Lung (tissue), 12 donors: ENCODE measurements around the gene CPD. TPM values are rescaled to one million over a fixed set of nuclear protein-coding genes. Genes with fewer than 3 reads are reported as not detected.

Experiments
- ATAC-seq: fragments of 200-7000 bp; cut with Tn5 transposase; one replicate; pipeline ENCODE4 v1.9.1; 2020; ENCODE audit warnings: moderate number of reproducible peaks; ENCODE audit not compliant: insufficient read depth, low FRiP score
- DNase-seq, 3 donors: peaks; one replicate each; pipeline ENCODE4 v3.0.0-alpha.2; 2013 to 2017
- H3K27ac ChIP-seq, 2 donors: one replicate each; pipeline ENCODE4 v1.5.1; 2013; ENCODE audit warnings: mild to moderate bottlenecking in 2 of 2, moderate library complexity in 2 of 2, control low read depth in 1 of 2, inconsistent platforms in 1 of 2, low read depth in 1 of 2, low read length in 1 of 2
- H3K27me3 ChIP-seq, 3 donors: one replicate each; pipeline ENCODE4 v1.5.1; 2013; ENCODE audit warnings: low read length in 2 of 3; ENCODE audit not compliant: control insufficient read depth in 3 of 3, insufficient read depth in 3 of 3
- H3K36me3 ChIP-seq, 4 donors: one replicate each; pipeline ENCODE4 v1.5.1; 2013; ENCODE audit warnings: low read length in 4 of 4, mild to moderate bottlenecking in 1 of 4, moderate library complexity in 1 of 4; ENCODE audit not compliant: control insufficient read depth in 4 of 4, insufficient read depth in 4 of 4
- H3K4me1 ChIP-seq, 5 donors: one replicate each; pipeline ENCODE4 v1.5.1; 2013; ENCODE audit warnings: low read length in 5 of 5, mild to moderate bottlenecking in 2 of 5, moderate library complexity in 1 of 5; ENCODE audit not compliant: control insufficient read depth in 5 of 5, insufficient read depth in 5 of 5
- H3K4me3 ChIP-seq: one replicate; pipeline ENCODE4 v1.5.1; 2013; ENCODE audit warnings: mild to moderate bottlenecking, control low read depth, moderate library complexity
- H3K9ac ChIP-seq, 2 donors: one replicate each; pipeline ENCODE4 v1.5.1; 2013; ENCODE audit warnings: low read length in 2 of 2, control low read depth in 1 of 2; ENCODE audit not compliant: insufficient read depth in 1 of 2
- H3K9me3 ChIP-seq, 4 donors: one replicate each; pipeline ENCODE4 v1.5.1; 2013; ENCODE audit warnings: low read length in 3 of 4, mild to moderate bottlenecking in 1 of 4, moderate library complexity in 1 of 4; ENCODE audit not compliant: control insufficient read depth in 4 of 4, insufficient read depth in 3 of 4
- whole genome bisulfite sequencing, 2 donors: extraction: QIAGEN DNeasy Blood & Tissue Kit; methylation state at CpG; one replicate each; pipeline ENCODE4 v1.1.7; 2013; 5-methylcytosine and 5-hydroxymethylcytosine counted together
- polyA plus RNA-seq, 2 donors: library from polyadenylated mRNA; stranded (reverse); fragments of 200-250 nt; gene quantifications; one replicate each; pipeline ENCODE4 v1.2.1, GENCODE V29; 2013
- total RNA-seq, 2 donors: library from RNA; depleted of rRNA in 1 of 2; stranded (reverse); fragments of >200 nt in 1 of 2; gene quantifications; one replicate each; pipeline ENCODE4 v1.2.1, GENCODE V29; 2014 to 2021
- TF ChIP-seq, protein P1 (sequence below): IDR thresholded peaks from 2 replicates; pipeline ENCODE4 v1.5.1; 2012; ENCODE audit warnings: mild to moderate bottlenecking; ENCODE audit errors: control extremely low read depth, extremely low read depth
- donor health status: control.
- donor health status: control.
- donor health status: Bipolar disorder and iron deficiency.
- donor health status: healthy.
- donor health status: DM: yes; HTN: yes; CAD: no.

Gene CPD
- total and polyA plus RNA-seq, 4 donors = 11.1 to 126 (median 88.1) TPM

- no peak overlapping the region for H3K4me3 ChIP-seq
- WGBS, 2 donors = 96 to 97% methylated on average over 34 to 35 of the region's 35 CpGs
- no peaks in the 10 kb centered on the region for H3K9me3 ChIP-seq
- H3K9ac ChIP-seq = no peak overlapping the region
- ATAC-seq (no peak), DNase-seq (no peak)
- no peaks in the 10 kb centered on the region for H3K27me3 ChIP-seq
- peaks cover 9 to 19% (median 13%) of the 10 kb centered on the region in 4 donors for H3K36me3 ChIP-seq
- H3K4me1 ChIP-seq = peaks cover 0 to 5% (median 0%) of the 10 kb centered on the region in 5 donors
- TF ChIP-seq, protein P1, sequence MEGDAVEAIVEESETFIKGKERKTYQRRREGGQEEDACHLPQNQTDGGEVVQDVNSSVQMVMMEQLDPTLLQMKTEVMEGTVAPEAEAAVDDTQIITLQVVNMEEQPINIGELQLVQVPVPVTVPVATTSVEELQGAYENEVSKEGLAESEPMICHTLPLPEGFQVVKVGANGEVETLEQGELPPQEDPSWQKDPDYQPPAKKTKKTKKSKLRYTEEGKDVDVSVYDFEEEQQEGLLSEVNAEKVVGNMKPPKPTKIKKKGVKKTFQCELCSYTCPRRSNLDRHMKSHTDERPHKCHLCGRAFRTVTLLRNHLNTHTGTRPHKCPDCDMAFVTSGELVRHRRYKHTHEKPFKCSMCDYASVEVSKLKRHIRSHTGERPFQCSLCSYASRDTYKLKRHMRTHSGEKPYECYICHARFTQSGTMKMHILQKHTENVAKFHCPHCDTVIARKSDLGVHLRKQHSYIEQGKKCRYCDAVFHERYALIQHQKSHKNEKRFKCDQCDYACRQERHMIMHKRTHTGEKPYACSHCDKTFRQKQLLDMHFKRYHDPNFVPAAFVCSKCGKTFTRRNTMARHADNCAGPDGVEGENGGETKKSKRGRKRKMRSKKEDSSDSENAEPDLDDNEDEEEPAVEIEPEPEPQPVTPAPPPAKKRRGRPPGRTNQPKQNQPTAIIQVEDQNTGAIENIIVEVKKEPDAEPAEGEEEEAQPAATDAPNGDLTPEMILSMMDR = no peak
- H3K27ac ChIP-seq = no peak overlapping the region
These were observed 9.8 kb downstream of the CPD start for GRCh38 chr17:30388321-30389179.

DNA sequence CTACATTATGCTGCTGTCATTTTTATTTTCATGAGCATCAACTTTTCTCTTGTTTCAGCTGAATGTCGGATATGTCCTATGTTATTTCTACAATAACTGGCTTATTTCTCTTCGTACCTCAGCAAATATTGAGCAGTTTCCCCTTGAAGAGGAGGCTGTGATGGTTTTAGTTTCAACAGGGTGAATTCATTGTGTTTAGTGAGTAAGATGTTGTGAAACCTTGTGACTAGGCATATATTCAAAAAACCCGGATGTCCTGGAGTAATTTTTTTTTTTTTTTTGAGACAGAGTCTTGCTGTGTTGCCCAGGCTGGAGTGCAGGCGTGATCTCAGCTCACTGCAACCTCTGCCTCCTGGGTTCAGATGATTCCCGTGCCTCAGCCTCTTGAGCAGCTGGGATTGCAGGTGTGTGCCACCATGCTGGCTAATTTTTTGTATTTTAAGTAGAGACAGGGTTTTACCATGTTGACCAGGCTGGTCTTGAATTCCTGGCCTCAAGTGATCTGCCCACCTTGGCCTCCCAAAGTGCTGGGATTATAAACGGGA lies 11.1 kb downstream of the CPD start:
- Histone ChIP-seq H3K9ac (no peak overlapping the region), H3K27ac (no peak overlapping the region), H3K4me1 (peaks cover 0 to 5% (median 0%) of the 10 kb centered on the region in 5 donors), H3K27me3 (no peaks in the 10 kb centered on the region), H3K4me3 (no peak overlapping the region), H3K9me3 (no peaks in the 10 kb centered on the region), H3K36me3 (peaks cover 12 to 19% (median 14%) of the 10 kb centered on the region in 4 donors)
- DNase-seq (no peak), ATAC-seq (no peak)
- WGBS, 2 donors = 56 to 80% methylated on average over 6 of the region's 6 CpGs
- TF ChIP-seq, protein P1 = no peak

GRCh38 chr17:30391534-30391933 lies 12.8 kb downstream of the CPD start:
- Histone ChIP-seq H3K9me3 (no peaks in the 10 kb centered on the region), H3K27ac (no peak overlapping the region), H3K36me3 (peaks cover 7 to 17% (median 11%) of the 10 kb centered on the region in 4 donors), H3K9ac (no peak overlapping the region), H3K4me3 (no peak overlapping the region), H3K4me1 (peaks cover 0 to 6% (median 3%) of the 10 kb centered on the region in 5 donors), H3K27me3 (no peaks in the 10 kb centered on the region)
- no peak for DNase-seq
- no peak for ATAC-seq
- WGBS, 2 donors = 97 to 100% methylated on average over 2 of the region's 2 CpGs
- TF ChIP-seq, protein P1 = no peak
